IMR-90 (cell line): ENCODE measurements around the gene RNF186.

Experiments
- FOS ChIP-seq: fragments of 150-350 bp; IDR thresholded peaks from 2 replicates; pipeline ENCODE4 v1.6.1; 2016; ENCODE audit warnings: low read depth, low read length
- POLR2A ChIP-seq: IDR thresholded peaks from 2 replicates; pipeline ENCODE4 v1.6.1; 2012; ENCODE audit warnings: mild to moderate bottlenecking, low read depth, low read length
- RAD21 ChIP-seq: IDR thresholded peaks from 2 replicates; pipeline ENCODE4 v1.6.1; 2012; ENCODE audit warnings: low read length, improper control_type of control experiment
- RCOR1 ChIP-seq: IDR thresholded peaks from 2 replicates; pipeline ENCODE4 v1.6.1; 2012; ENCODE audit warnings: mild to moderate bottlenecking, low read length, improper control_type of control experiment; ENCODE audit not compliant: insufficient replicate concordance
- RFX5 ChIP-seq: IDR thresholded peaks from 2 replicates; pipeline ENCODE4 v1.8.0; 2012; ENCODE audit warnings: low read depth, mild to moderate bottlenecking, low read length, moderate library complexity
- TF ChIP-seq, protein P1 (sequence below): fragments of 150-350 bp; IDR thresholded peaks from 2 replicates; pipeline ENCODE4 v1.6.1; 2016; ENCODE audit warnings: low read depth, mild to moderate bottlenecking, low read length, moderate library complexity, borderline replicate concordance
- TF ChIP-seq, protein P2 (sequence below): conservative IDR thresholded peaks from 2 replicates; pipeline ENCODE4 v1.5.1; 2012; ENCODE audit warnings: mild to moderate bottlenecking, low read depth, low read length, improper control_type of control experiment

DNA sequence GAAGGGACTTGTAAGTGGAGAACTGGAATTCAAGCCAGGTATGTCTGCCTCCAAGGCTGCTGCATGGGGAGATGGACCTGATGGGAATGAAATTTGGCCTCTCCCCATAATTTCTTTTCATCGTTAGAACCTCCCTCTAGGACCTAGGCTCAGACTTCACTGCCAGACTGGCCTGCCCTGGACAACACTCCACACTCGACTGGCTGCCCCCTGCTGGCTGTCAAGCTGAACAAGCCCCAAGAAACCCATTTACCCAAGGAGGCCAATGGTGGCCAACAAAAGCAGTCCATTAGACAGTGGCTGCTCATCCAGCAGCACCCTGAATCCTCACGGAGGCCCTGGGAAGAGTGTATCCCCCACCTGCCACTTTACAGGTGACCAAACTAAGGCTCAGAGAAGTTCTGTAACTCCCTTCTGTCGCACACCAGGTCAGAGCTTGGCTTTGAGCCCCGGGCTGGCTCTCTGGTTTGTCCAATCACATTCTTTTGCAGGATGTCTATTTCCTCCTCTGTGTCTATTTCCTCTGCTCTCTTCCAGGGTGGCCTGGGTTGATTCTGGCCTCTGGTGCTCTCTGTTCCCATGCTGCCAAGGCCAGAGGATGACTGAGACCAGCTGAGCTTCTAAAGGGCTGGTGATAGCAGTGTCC, 3.8 kb downstream of the RNF186 start:
- TF ChIP-seq POLR2A (no peak), FOS (no peak), RAD21 (peak; percentile 70), RCOR1 (no peak), RFX5 (no peak)
- TF ChIP-seq, protein P1, sequence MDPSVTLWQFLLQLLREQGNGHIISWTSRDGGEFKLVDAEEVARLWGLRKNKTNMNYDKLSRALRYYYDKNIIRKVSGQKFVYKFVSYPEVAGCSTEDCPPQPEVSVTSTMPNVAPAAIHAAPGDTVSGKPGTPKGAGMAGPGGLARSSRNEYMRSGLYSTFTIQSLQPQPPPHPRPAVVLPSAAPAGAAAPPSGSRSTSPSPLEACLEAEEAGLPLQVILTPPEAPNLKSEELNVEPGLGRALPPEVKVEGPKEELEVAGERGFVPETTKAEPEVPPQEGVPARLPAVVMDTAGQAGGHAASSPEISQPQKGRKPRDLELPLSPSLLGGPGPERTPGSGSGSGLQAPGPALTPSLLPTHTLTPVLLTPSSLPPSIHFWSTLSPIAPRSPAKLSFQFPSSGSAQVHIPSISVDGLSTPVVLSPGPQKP = no peak
- TF ChIP-seq, protein P2, sequence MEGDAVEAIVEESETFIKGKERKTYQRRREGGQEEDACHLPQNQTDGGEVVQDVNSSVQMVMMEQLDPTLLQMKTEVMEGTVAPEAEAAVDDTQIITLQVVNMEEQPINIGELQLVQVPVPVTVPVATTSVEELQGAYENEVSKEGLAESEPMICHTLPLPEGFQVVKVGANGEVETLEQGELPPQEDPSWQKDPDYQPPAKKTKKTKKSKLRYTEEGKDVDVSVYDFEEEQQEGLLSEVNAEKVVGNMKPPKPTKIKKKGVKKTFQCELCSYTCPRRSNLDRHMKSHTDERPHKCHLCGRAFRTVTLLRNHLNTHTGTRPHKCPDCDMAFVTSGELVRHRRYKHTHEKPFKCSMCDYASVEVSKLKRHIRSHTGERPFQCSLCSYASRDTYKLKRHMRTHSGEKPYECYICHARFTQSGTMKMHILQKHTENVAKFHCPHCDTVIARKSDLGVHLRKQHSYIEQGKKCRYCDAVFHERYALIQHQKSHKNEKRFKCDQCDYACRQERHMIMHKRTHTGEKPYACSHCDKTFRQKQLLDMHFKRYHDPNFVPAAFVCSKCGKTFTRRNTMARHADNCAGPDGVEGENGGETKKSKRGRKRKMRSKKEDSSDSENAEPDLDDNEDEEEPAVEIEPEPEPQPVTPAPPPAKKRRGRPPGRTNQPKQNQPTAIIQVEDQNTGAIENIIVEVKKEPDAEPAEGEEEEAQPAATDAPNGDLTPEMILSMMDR = peak; percentile 70
